ENCODE results near the gene DMAC2. TPM values are rescaled to one million over a fixed set of nuclear protein-coding genes. Genes with fewer than 3 reads are reported as not detected.
"Not testable (repeated sequence)": the region's sequence is repeated elsewhere in the genome, so short reads cannot be mapped to it uniquely, and the experiment has no call there.

The DMAC2 gene
- total RNA-seq, 1 donor from 2014 or later: 63.7 TPM

- H3K27me3 ChIP-seq (ENCODE audit: control insufficient read depth, insufficient read depth, low read length): no peaks in the 10 kb centered on the region
- DNase-seq (ENCODE audit: low read depth): no peak
- TF ChIP-seq CTCF (IDR thresholded peaks at IDR 0.05; ENCODE audit: insufficient read depth, low read length, poor library complexity, severe bottlenecking): no peak
Measured at GRCh38 chr19:41384351-41384750, 55.4 kb downstream of the DMAC2 start.

GRCh38 chr19:41381536-41381935 is 58.2 kb downstream of the DMAC2 start:
- H3K36me3 ChIP-seq (ENCODE audit: control insufficient read depth, insufficient read depth, low read length); H3K4me3 ChIP-seq (ENCODE audit: low read depth, low read length); H3K27me3 ChIP-seq (ENCODE audit: control insufficient read depth, insufficient read depth, low read length); DNase-seq (ENCODE audit: low read depth): not testable (repeated sequence)

More at GRCh38 chr19:41384351-41384750, 55.4 kb downstream of the DMAC2 start:
- H3K36me3 ChIP-seq (ENCODE audit: control insufficient read depth, insufficient read depth, low read length): no peaks in the 10 kb centered on the region
- H3K4me3 ChIP-seq (ENCODE audit: low read depth, low read length): no peak overlapping the region

Other genes with a start within 250 kb of the DMAC2 start
- gene CYP2S1, start 246.7 kb downstream of the DMAC2 start, total RNA-seq: 3.1 and 4.9 TPM in 2 replicates
- 128 and 138 TPM in 2 replicates for gene AXL, start 220.7 kb downstream of the DMAC2 start, total RNA-seq
- 132 and 142 TPM in 2 replicates for gene HNRNPUL1, start 175.5 kb downstream of the DMAC2 start, total RNA-seq
- gene CCDC97, start 129.7 kb downstream of the DMAC2 start, total RNA-seq: 14.8 and 17.3 TPM in 2 replicates
- 25.7 and 35.2 TPM in 2 replicates for gene TGFB1, start 86.0 kb downstream of the DMAC2 start, total RNA-seq
- 4.5 and 5.7 TPM in 2 replicates for gene B9D2, start 75.8 kb downstream of the DMAC2 start, total RNA-seq
- 1.6 and 4.6 TPM in 2 replicates for gene TMEM91, start 63.4 kb downstream of the DMAC2 start, total RNA-seq
- 27.0 and 31.6 TPM in 2 replicates for gene EXOSC5, start 42.6 kb downstream of the DMAC2 start, total RNA-seq
- gene BCKDHA, start 42.1 kb downstream of the DMAC2 start, total RNA-seq: 49.5 and 51.5 TPM in 2 replicates
- gene B3GNT8, start 12.5 kb downstream of the DMAC2 start, total RNA-seq: 1.2 and 2.7 TPM in 2 replicates
- gene ERICH4, start 3.2 kb upstream of the DMAC2 start, total RNA-seq: not detected in 2 replicates
- not detected in 2 replicates for gene CEACAM21, start 136.3 kb upstream of the DMAC2 start, total RNA-seq
- gene CEACAM4, start 187.2 kb upstream of the DMAC2 start, total RNA-seq: not detected in 2 replicates
- not detected in 2 replicates for gene CEACAM7, start 248.4 kb upstream of the DMAC2 start, total RNA-seq

All from kidney epithelial cell (primary cell).